Amygdala (tissue), 56 donors: ENCODE results near the gene SEBOX.

Experiments used
- DNase-seq, 56 donors: peaks; one replicate each; lab custom pipeline; 2025; lab: John Stamatoyannopoulos, UW

The SEBOX gene

DNA sequence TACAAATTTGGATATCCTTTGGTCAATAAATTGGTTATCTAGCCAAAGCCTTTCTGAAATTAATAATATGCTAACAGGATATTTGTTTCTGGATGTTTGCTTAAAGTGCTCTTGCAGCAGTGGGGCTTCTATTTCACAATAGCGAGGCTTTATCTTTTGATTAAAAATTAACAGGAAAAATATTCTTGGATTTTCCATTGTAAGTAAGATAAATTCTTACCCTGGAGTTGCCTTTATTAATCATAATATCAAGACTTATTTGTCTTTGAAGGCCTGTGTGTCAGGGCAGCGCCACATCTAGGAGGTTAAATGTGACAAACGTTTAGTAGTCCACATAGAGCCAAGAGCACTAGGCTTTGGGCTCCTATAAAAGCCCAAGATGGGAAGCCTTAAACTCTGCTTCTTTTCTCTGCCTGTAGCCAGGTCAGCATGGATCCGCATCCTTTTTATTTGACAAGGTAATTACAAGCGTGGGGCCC, 40.7 kb downstream of the SEBOX start:
- no peak for DNase-seq

DNA sequence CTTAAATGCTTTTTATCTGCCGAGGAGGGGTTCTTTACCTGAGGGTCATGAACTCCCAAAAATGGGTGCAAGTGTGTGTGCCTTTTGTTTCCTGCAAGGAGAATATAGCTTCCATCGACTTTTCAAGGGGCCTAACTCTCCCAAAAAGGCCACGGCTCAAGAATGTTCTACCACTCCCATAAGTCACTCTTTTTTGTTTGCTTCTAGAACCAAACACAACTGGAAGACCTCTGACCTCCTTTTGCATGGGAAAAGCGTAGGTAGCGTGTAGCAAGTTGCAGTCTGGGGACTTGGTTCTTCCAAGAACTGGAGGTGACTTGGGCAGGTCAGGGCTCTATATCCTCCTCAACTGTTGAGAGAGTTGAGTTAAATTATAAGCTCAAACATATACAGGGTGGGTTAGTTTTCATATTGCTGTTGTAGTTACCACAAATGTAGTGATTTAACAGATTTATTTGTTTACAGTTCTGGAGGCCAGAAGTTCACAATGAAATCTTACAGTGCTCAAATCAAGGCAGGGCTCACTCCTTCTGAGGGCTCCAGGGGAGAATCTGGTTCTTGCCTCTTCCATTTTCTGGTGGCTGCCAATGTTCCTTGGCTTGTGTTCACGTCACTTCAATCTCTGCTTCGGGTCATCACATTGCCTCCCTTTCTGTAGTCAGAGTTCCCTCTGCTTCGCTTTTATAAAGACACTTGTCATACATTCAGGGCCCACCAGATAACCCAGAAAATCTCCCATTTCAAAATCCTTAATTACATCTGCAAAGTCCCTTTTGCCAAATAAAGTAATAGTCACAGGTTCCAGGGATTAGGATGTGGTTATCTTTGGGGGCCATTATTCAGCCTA, 44.6 kb downstream of the SEBOX start:
- no peak for DNase-seq

DNA sequence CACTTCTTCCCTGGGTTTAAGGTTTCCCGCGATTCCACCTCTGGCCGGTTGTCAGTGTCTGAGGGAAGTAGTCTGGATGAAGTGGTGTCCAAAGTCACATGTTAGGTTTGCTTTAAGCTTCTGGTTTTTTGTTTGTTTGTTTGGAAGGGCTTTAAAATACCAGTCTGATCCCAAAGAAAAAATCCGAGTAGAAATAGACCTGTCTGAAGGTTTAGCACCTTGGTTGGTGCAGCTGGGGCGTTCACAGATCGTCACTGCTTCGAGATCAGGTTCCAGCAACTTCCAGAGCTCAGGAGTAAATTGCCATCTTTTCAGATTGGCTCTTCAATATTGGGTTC, 45.4 kb downstream of the SEBOX start:
- DNase-seq, result no peak

DNA sequence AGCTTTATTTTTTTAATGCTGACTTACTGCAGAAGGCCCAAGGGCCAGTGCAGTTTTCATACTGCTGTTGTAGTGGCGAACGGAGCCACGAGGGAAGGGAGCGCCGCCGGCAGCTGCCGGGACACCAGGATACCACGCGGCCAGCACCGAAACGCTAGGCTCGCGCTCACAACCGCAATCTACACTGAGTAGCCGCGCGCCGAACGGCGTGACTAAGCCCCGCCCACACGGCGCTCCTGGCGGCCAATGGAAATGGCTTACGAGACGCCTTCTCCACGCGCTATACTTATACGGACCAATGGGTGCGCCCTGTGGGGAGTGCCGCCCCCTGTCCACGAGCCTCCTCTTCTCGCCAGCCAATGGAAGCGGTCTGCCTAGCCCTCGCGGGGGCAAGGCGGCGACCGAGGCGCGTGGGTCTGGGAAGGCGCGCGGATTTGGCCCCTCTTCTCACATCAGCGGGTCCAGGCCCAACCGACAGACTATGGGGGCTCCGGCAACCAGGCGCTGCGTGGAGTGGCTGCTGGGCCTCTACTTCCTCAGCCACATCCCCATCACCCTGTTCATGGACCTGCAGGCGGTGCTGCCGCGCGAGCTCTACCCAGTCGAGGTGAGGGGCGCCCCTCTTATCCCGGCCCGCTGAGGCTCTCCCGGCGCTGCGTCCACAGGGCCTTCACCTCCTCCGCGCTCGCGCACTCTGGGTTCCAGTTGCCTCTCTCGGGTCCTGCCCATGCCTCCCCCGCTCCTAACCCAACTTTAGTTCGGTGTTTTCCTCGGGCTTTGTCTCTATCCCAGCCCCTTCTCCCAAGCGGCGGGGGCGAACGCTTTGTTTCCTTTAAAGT, 46.0 kb downstream of the SEBOX start, which contains the start of gene TMEM97:
Gene TMEM97 (plus strand): TSS at position 442 of the 839 bp plus-strand sequence. CDS start 40 bp downstream, at position 482.
- peak; percentile 42 to 98 (median 92) for DNase-seq

GRCh38 chr17:28317966-28318758, 46.8 kb downstream of the SEBOX start:
- DNase-seq, result peak in 1 of 56 donors; percentile 20

GRCh38 chr17:28317099-28317965, 47.7 kb downstream of the SEBOX start:
- no peak for DNase-seq

DNA sequence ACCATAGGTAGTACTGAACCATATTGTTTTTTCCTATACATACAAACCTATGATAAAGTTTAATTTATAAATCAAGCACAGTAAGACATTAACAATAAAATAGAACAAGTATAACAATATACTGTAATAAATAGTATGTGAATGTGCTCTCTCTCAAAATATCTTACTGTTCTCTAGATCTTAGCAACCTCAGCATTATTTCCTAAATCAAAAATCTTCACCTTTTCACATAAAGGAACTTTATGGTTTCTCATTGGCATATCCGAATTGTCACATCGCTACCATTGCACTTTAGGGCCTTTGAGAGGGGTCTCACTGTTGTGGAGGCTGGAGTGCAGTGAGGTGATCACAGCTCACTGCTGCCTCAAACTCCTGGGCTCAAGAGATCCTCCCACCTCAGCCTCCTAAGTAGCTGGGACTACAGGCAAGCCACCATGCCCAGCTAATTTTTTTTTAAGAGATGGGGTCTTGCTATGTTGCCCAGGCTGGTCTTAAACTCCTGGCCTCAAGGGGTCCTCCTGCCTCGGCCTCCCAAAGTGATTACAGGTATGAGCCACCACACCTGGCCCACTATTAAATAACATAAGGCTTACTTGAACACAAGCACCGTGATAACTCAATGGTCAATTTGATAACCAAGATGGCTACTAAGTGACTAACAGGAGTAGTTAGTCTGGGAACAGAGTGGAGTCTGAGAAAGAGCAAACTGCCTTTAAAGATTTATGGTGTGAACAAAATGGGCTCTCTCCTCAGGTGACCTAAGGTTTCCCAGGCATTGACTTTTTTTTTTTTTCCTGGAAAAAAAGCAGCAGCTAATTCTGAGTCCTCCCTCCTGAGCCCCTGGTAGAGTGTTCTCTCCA, 48.9 kb downstream of the SEBOX start:
- no peak for DNase-seq

DNA sequence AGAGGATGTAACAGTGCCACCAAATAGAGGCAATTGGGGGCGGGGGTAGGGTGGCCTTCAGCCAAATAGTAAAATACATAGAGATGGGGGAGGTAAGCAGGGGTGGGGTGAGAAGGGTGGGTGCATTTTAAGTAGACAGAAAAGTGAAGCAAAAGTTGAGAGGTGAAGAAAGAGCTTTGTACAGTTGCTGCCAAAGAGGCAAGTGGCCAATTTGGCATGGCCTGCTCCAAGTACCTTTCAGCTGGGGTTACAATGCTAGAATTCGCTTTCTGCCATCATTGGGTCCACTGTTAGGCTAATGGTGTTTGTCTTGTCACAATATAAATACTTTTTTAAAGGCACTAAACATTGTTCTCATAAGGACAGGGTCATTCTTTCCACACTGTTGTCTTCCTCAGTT, 51.2 kb downstream of the SEBOX start:
- DNase-seq, result no peak
